ENCODE measurements around the gene ZSCAN18.

The ZSCAN18 gene

GRCh38 chr19:58045411-58046050, 52.5 kb downstream of the ZSCAN18 start:
- H3K4me3 ChIP-seq (ENCODE audit: low read depth, low read length), result no peak overlapping the region

GRCh38 chr19:58044886-58045285, 53.1 kb downstream of the ZSCAN18 start:
- H3K4me3 ChIP-seq (ENCODE audit: low read depth, low read length), result no peak overlapping the region

- H3K4me3 ChIP-seq (ENCODE audit: low read depth, low read length), result no peak overlapping the region
Measured at GRCh38 chr19:58044391-58044790, 53.6 kb downstream of the ZSCAN18 start.

DNA sequence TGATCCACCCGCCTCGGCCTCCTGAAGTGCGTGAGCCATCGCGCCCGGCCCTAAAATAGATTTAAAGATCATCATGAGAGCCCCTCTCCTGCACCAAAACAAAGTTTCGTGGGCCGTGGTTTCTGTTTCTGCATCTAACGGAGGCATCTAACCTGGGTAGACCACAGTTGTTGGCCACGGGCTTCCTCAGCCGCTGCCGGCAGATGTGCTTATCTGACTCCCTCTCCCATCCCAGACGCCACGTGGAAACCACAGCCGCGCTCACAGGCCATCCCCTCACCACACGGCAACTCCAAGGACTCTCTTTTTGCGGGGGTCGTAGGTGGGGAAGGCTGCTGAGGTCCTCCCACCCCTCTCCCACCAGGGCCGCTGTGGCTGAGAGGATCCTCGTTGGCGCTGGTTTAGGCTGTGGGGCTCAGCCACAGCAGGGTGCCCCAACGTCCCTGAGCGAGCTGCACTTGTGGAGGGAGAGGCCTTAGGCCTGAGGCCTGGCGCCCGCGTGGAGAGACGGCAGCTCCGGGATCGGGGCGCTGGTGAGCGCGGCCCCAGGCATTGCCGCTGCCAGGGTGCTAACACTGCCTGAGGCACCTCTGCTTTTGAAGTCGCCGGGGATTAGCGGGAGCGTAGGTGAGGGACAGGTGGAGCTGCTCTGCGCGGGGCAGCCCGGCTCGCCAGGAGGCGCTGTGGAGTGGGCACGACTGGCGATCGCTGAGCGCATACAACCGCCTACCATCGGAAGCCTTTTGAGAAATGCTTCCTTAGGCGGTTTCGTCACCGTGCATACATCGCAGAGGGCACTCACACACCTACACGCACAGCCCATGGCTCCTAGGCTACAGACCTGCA, 55.3 kb downstream of the ZSCAN18 start:
- H3K4me3 ChIP-seq (ENCODE audit: low read depth, low read length), result no peak overlapping the region

DNA sequence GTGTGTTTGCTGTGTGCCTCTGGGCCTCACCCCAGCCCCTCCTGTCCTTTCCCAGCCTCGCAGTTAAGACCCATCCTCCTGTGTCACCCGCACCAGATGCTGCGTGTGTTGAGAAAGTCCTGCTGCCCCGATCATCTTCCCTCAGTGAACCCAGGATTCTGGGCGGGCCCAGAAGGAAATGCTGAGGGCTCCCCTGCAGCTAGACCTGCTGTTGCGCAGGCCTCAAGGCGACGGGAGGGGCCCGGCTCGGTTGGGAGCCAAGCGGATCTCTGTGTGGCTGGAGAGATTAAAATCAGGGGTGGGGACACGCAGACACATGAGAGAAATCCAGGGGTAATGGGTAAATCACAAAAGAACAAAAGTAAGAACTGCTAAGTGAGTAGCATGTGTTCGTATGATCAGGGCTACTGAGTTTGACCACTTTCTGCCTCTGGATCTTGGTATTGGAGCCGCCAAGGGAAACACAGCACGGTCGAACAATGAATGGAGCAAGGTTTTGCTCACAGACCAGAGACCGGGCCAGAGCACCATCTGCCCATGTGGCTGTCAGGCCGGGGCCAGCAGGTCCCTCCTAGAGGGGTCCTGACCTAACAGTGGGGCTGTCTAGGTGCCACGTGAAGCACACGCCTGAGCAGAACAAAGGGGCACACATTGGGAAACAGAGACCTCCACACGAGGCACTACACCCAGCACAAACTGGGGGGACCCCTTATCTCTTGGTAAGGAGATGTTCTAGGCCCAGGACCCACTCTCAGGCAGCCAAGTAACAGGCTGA, 57.1 kb downstream of the ZSCAN18 start:
- H3K4me3 ChIP-seq (ENCODE audit: low read depth, low read length), result no peak overlapping the region

GRCh38 chr19:58038688-58039204, 59.3 kb downstream of the ZSCAN18 start:
- no peak overlapping the region for H3K4me3 ChIP-seq (ENCODE audit: low read depth, low read length)

DNA sequence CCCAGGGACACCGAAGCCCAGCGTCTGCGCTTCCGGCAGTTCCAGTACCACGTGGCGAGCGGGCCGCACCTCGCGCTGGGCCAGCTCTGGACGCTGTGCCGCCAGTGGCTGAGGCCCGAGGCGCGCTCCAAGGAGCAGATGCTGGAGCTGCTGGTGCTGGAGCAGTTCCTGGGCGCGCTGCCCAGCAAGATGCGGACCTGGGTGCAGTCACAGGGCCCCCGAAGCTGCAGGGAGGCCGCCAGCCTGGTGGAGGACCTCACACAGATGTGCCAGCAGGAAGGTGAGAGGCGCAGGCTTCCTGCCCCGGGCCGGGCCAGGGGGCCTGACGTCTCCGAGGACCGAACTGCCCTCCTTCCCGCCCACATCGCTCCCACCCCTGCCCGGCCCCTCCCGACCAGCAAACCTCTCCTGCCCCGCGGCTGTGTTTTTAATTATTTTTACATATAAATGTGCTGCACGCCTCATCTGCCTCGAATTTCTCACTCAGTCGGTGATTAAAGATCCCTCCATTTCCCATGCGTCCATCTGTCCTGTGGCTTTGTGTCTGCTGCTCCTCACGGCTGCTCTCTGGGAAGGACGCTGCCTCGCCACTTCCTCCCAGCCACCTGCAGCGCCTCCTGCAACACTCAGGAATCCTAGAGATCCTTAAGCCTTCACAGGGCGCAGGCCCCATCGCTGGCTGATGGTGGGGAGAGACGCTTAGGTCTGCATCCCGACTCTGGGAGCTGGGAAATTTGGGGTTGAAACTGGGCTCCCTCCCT, 59.9 kb downstream of the ZSCAN18 start:
- no peak overlapping the region for H3K4me3 ChIP-seq (ENCODE audit: low read depth, low read length)

DNA sequence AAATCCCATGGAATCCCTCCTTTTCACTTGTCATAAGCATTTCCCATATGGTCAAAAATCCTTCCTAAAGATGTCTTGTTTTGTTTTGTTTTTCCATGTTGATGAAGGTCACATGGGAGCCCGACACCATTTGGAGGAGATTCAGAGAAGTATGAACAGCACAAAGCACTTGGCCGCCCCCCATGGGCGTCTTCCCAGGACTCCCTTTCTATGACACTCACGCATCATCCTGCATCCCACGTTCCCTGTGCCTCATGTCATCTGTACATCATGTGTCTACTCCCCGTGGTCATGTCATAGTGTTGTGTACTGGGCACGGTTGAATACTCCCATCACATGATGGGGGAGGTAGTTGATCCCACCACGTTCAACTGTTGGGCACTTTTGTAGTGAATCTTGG, 62.2 kb downstream of the ZSCAN18 start:
- H3K4me3 ChIP-seq (ENCODE audit: low read depth, low read length), result no peak overlapping the region

DNA sequence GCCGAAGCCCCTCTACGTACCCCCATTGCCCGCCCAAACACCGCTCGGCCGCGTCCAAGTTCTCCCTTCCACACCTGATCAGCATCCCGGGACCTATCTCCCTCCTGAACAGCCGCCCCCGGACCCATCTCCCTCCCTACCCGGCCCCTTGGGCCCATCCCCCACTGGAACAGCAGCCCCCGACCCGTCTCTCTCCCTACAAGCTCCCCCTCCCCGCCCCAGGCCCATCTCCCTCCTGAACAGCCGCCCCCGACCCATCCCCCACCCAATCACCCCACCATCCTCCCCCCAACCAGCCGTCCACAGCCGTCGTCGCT, 63.6 kb downstream of the ZSCAN18 start:
- H3K4me3 ChIP-seq (ENCODE audit: low read depth, low read length), result peak overlapping the region; percentile 37
